GM12878 (cell line): ENCODE data around the gene CD83. TPM values are rescaled to one million over a fixed set of nuclear protein-coding genes. Genes with fewer than 3 reads are reported as not detected.
A peak's percentile ranks its signal among the peaks of the same experiment; 100 is the strongest.

ENCODE experiments used
- ATAC-seq: fragments of 200-7000 bp; cut with Tn5 transposase; 3 replicates; pipeline ENCODE4 v1.9.1; 2020; ENCODE audit warnings: mild to moderate bottlenecking, moderate library complexity
- BruUV-seq: library from RNA; stranded (reverse); fragments of 400-500 nt; replicated peaks from 2 replicates; lab custom pipeline; 2021; lab: Mats Ljungman, UMichigan
- CTCF ChIA-PET: fragments of 300-600 bp; sonication (Branson Sonifier 250); formaldehyde crosslinking; extraction: SDS; loops from one replicate; lab custom pipeline; 2021; ENCODE audit warnings: inconsistent platforms; lab: Yijun Ruan, JAX
- POLR2A ChIA-PET: fragments of 350-600 bp; formaldehyde crosslinking; extraction: SDS; loops from one replicate; lab custom pipeline; 2021; ENCODE audit warnings: inconsistent platforms; lab: Charles Lee
- RAD21 ChIA-PET: fragments of 300-600 bp; sonication (Branson Sonifier 250); formaldehyde crosslinking; loops from one replicate; lab custom pipeline; 2023; ENCODE audit warnings: antibody characterized with exemption; ENCODE audit not compliant: unreplicated experiment; lab: Charles Lee
- SMC1A ChIA-PET: fragments of 300-600 bp; sonication (Branson Sonifier 250); formaldehyde crosslinking; loops from one replicate; lab custom pipeline; 2023; ENCODE audit not compliant: unreplicated experiment, uncharacterized antibody; lab: Charles Lee
- DNase-seq: peaks from one replicate; pipeline ENCODE4 v3.0.0-alpha.2; 2011; ENCODE audit warnings: low read depth, low spot score
- FAIRE-seq: peaks from 3 replicates; lab custom pipeline; 2011; peaks lifted over from hg19 to GRCh38; lab: Jason Lieb, UNC
- H2AFZ ChIP-seq: 2 replicates; pipeline ENCODE4 v1.6.0; 2011; ENCODE audit warnings: low read depth, low read length, control low read depth; ENCODE audit not compliant: control insufficient read depth
- H3K27ac ChIP-seq: 2 replicates; pipeline ENCODE4 v1.5.1; 2011; ENCODE audit warnings: control low read depth; ENCODE audit not compliant: control insufficient read depth, insufficient read depth
- H3K27me3 ChIP-seq, 2 experiments: replicated peaks in 1 of 2; 2 replicates each; pipeline versions ENCODE4 v1.6.0 to v1.6.1; 2011; ENCODE audit warnings: low read length in 1 of 2; ENCODE audit not compliant: control insufficient read depth in 2 of 2, insufficient read depth in 2 of 2
- H3K36me3 ChIP-seq, 2 experiments: 2 replicates each; pipeline ENCODE4 v1.5.1; 2011; ENCODE audit warnings: low read length in 1 of 2; ENCODE audit not compliant: control insufficient read depth in 2 of 2, insufficient read depth in 2 of 2
- H3K4me1 ChIP-seq: 2 replicates; pipeline ENCODE4 v1.6.1; 2011; ENCODE audit warnings: mild to moderate bottlenecking, low read length, moderate library complexity, mixed read lengths; ENCODE audit not compliant: control insufficient read depth, insufficient read depth
- H3K4me2 ChIP-seq: 2 replicates; pipeline ENCODE4 v1.6.0; 2011; ENCODE audit warnings: control low read depth; ENCODE audit not compliant: control insufficient read depth, insufficient read depth
- H3K4me3 ChIP-seq: fragments of 200-600 bp; sonication (generic); 2 replicates; pipeline ENCODE4 v1.5.1; 2016
- H3K79me2 ChIP-seq: 2 replicates; pipeline ENCODE4 v1.6.0; 2011; ENCODE audit warnings: low read length; ENCODE audit not compliant: control insufficient read depth, insufficient read depth
- H3K9ac ChIP-seq: 2 replicates; pipeline ENCODE4 v1.8.0; 2011; ENCODE audit warnings: low read length, control low read depth, mixed read lengths; ENCODE audit not compliant: control insufficient read depth, insufficient read depth
- H3K9me3 ChIP-seq: replicated peaks from 3 replicates; pipeline ENCODE4 v1.5.1; 2011; ENCODE audit warnings: mild to moderate bottlenecking, low read length; ENCODE audit not compliant: control insufficient read depth, insufficient read depth
- H4K20me1 ChIP-seq: 2 replicates; pipeline ENCODE4 v1.6.0; 2011; ENCODE audit not compliant: control insufficient read depth, insufficient read depth
- ASH2L ChIP-seq: fragments of 300-600, 200-600 bp; sonication (generic); IDR thresholded peaks from 2 replicates; pipeline ENCODE4 v1.6.1; 2017; ENCODE audit warnings: low read depth, mild to moderate bottlenecking, borderline replicate concordance
- BCL3 ChIP-seq: IDR thresholded peaks from 2 replicates; pipeline ENCODE4 v1.6.1; 2011; ENCODE audit warnings: borderline replicate concordance, low read depth, mild to moderate bottlenecking, moderate library complexity, low read length; ENCODE audit not compliant: insufficient read depth, poor library complexity, severe bottlenecking
- CBFB ChIP-seq: IDR thresholded peaks from 2 replicates; pipeline ENCODE4 v1.6.1; 2016; ENCODE audit warnings: antibody characterized with exemption, low read depth
- CBX3 ChIP-seq: fragments of 200-600 bp; sonication (generic); IDR thresholded peaks from 2 replicates; pipeline ENCODE4 v1.6.1; 2016; ENCODE audit warnings: low read depth, borderline replicate concordance
- DPF2 ChIP-seq: fragments of 450-650 bp; IDR thresholded peaks from 2 replicates; pipeline ENCODE4 v1.6.1; 2017; ENCODE audit warnings: mild to moderate bottlenecking
- FOXM1 ChIP-seq: IDR thresholded peaks from 2 replicates; pipeline ENCODE4 v1.6.1; 2012; ENCODE audit warnings: low read depth, mild to moderate bottlenecking, inconsistent platforms, low read length, moderate library complexity
- GABPA ChIP-seq: IDR thresholded peaks from 2 replicates; pipeline ENCODE4 v1.6.1; 2014; ENCODE audit warnings: antibody characterized with exemption, low read depth, mild to moderate bottlenecking, inconsistent platforms
- HDGF ChIP-seq: fragments of 450-650 bp; IDR thresholded peaks from 2 replicates; pipeline ENCODE4 v1.6.1; 2016; ENCODE audit warnings: antibody characterized with exemption
- IKZF1 ChIP-seq: fragments of 450-650 bp; conservative IDR thresholded peaks from 2 replicates; pipeline ENCODE4 v1.6.1; 2017; ENCODE audit warnings: antibody characterized with exemption, mild to moderate bottlenecking
- IRF4 ChIP-seq: IDR thresholded peaks from 2 replicates; pipeline ENCODE4 v1.6.1; 2011; ENCODE audit warnings: low read depth, low read length
- LARP7 ChIP-seq: fragments of 450-650 bp; IDR thresholded peaks from 2 replicates; pipeline ENCODE4 v1.6.1; 2017; ENCODE audit warnings: mild to moderate bottlenecking
- MXI1 ChIP-seq: fragments of 150-350 bp; IDR thresholded peaks from 2 replicates; pipeline ENCODE4 v1.6.1; 2011; ENCODE audit warnings: low read depth, mild to moderate bottlenecking, inconsistent platforms, low read length, improper control_type of control experiment
- POLR2A ChIP-seq: IDR thresholded peaks from 2 replicates; pipeline ENCODE4 v1.6.1; 2011; ENCODE audit warnings: low read depth, mild to moderate bottlenecking, low read length
- RAD21 ChIP-seq: IDR thresholded peaks from 2 replicates; pipeline ENCODE4 v1.6.1; 2011; ENCODE audit warnings: mild to moderate bottlenecking, low read depth, low read length, moderate library complexity; ENCODE audit not compliant: insufficient read depth
- RBBP5 ChIP-seq: fragments of 200-600 bp; sonication (generic); conservative IDR thresholded peaks from 2 replicates; pipeline ENCODE4 v1.6.1; 2016
- SIX5 ChIP-seq: IDR thresholded peaks from 2 replicates; pipeline ENCODE4 v1.6.1; 2011; ENCODE audit warnings: mild to moderate bottlenecking, low read depth, low read length, moderate library complexity; ENCODE audit not compliant: severe bottlenecking
- SMARCA5 ChIP-seq: fragments of 450-650 bp; IDR thresholded peaks from 2 replicates; pipeline ENCODE4 v1.6.1; 2017; ENCODE audit warnings: mild to moderate bottlenecking
- SMC3 ChIP-seq: IDR thresholded peaks from 2 replicates; pipeline ENCODE4 v1.6.1; 2011; ENCODE audit warnings: low read length, improper control_type of control experiment, borderline replicate concordance
- SP1 ChIP-seq: IDR thresholded peaks from one replicate; pipeline ENCODE4 v1.6.1; 2011; ENCODE audit warnings: low read depth, low read length
- TCF7 ChIP-seq: IDR thresholded peaks from 2 replicates; pipeline ENCODE4 v1.6.1; 2014; ENCODE audit warnings: antibody characterized with exemption, borderline replicate concordance
- WRNIP1 ChIP-seq: IDR thresholded peaks from 2 replicates; pipeline ENCODE4 v1.6.1; 2011; ENCODE audit warnings: low read depth, low read length, improper control_type of control experiment, borderline replicate concordance
- YY1 ChIP-seq: IDR thresholded peaks from 2 replicates; pipeline ENCODE4 v1.6.1; 2011; ENCODE audit warnings: low read depth, mild to moderate bottlenecking, low read length
- WGBS: methylation state at CpG from one replicate; pipeline ENCODE4 v1.1.6; 2016; ENCODE audit warnings: low lambda C conversion rate; ENCODE audit not compliant: insufficient replicate concordance, insufficient coverage; ENCODE audit errors: missing lambda C conversion rate; 5-methylcytosine and 5-hydroxymethylcytosine counted together
- in situ Hi-C: fragments of 300-500 bp; cut with MboI; formaldehyde crosslinking; loops from 9 replicates; pipeline ENCODE4 v1.14.3; 2018; ENCODE audit warnings: mixed read lengths
- intact Hi-C: fragments of 100-400 bp; cut with micrococcal nuclease; formaldehyde crosslinking; loops from one replicate; pipeline ENCODE4 v1.14.2; 2022; ENCODE audit not compliant: unreplicated experiment
- polyA plus RNA-seq, 11 experiments: library from polyadenylated mRNA; depleted of rRNA in 4 of 11; unstranded in 6 of 11; stranded (reverse) in 5 of 11; fragments of >200 nt; fragmentation: Nextera tagmentation in 4 of 11; fragmentation: Illumina TruSeq in 1 of 11; extraction: Ambion mirVana in 4 of 11; extraction: Trizol in 1 of 11; gene quantifications; 1 replicate in 1 of 11; 2 replicates in 10 of 11; pipeline versions ENCODE4 v1.2.1 to v1.2.3, GENCODE V29; 2011 to 2016; ENCODE audit warnings: inconsistent platforms in 2 of 11, missing spikeins in 2 of 11, low read depth in 1 of 11
- total RNA-seq, 4 experiments: library from RNA; depleted of rRNA in 3 of 4; stranded (reverse); fragments of >200 nt in 3 of 4; fragmentation: Illumina TruSeq in 1 of 4; extraction: Trizol in 1 of 4; gene quantifications; 2 replicates each; pipeline versions ENCODE4 v1.2.1 to v1.2.3, GENCODE V29; 2013 to 2021
- TF ChIP-seq, protein P1 (sequence below), 3 experiments: IDR thresholded peaks in 2 of 3; conservative IDR thresholded peaks in 1 of 3; 2 replicates each; pipeline ENCODE4 v1.5.1; 2011; ENCODE audit warnings: low read depth in 3 of 3, low read length in 3 of 3, mild to moderate bottlenecking in 3 of 3, control low read depth in 2 of 3, moderate library complexity in 2 of 3, inconsistent platforms in 1 of 3, mixed read lengths in 1 of 3; ENCODE audit not compliant: control insufficient read depth in 2 of 3, insufficient read depth in 1 of 3; ENCODE audit errors: extremely low read depth in 1 of 3

Gene CD83
- total and polyA plus RNA-seq, 10 of the 15 experiments (the other 5 are each of a cell fraction or from before 2014, with no cell fraction given), result 76.1 to 174 (median 129) TPM

DNA sequence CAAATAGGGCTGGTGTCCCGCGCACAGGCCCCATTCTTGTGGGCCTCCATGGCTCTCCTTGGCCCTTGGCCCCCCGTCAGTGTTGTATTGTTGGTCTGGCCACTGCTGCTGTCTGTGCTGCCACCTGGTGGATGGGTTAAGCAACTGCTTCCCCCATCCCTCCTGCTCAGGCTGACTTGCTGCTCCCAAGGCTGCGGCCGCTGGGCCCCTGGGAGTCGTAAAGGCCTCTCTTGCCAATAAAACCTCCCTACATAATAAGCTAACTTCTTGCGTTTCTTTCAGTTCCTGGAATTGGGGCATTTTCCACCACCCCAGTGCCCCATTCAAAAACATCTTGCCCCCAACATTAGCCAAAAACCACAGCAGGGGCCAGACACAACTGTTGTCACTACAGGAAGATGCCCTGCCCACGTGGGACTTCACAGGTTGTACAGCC is 27.1 kb downstream of the CD83 start:
- H3K4me2 ChIP-seq, result no peak overlapping the region
- intact Hi-C loops (loop anchor here (1.0 to 10.0 kb wide), 4 partner anchors 76 to 350 kb away; no protein-coding TSS in a partner anchor), in situ Hi-C loops (loop anchor here (5.0 kb wide), 1 partner anchor 237 kb away; no protein-coding TSS in a partner anchor)
- H3K9ac ChIP-seq, result no peak overlapping the region
- RAD21 ChIA-PET, result interaction anchor here (0.6 to 3.8 kb wide), 12 partner anchors 16 to 319 kb away, joined by 3 to 35 read pairs (median 5); no protein-coding TSS in a partner anchor
- peaks cover 7% of the 10 kb centered on the region; the same call in 1 of the 2 replicates for H3K4me1 ChIP-seq
- peak; percentile 40 for DNase-seq
- no peak overlapping the region for H3K27ac ChIP-seq
- BruUV-seq, result no TSS peak
- no peaks in the 10 kb centered on the region for H3K27me3 ChIP-seq
- H2AFZ ChIP-seq, result no peak overlapping the region
- FAIRE-seq, result peak; percentile 79
- no peaks in the 10 kb centered on the region for H3K9me3 ChIP-seq
- POLR2A ChIA-PET, result interaction anchor here (0.8 to 1.1 kb wide), 3 partner anchors 10 to 78 kb away, joined by 3 read pairs; no protein-coding TSS in a partner anchor
- no peak overlapping the region for H3K4me3 ChIP-seq
- under 1% methylated on average over 8 of the region's 8 CpGs for WGBS
- H4K20me1 ChIP-seq, result no peaks in the 10 kb centered on the region
- CTCF ChIA-PET, result interaction anchor here (0.6 to 15.4 kb wide), 19 partner anchors 13 to 307 kb away, joined by 3 to 204 read pairs (median 4); no protein-coding TSS in a partner anchor
- SMC1A ChIA-PET, result interaction anchor here (0.7 to 9.5 kb wide), 20 partner anchors 16 to 365 kb away, joined by 3 to 64 read pairs (median 4); no protein-coding TSS in a partner anchor
- no peaks in the 10 kb centered on the region for H3K36me3 ChIP-seq
- no peaks in the 10 kb centered on the region for H3K79me2 ChIP-seq
- peak; percentile 92 for ATAC-seq
- TF ChIP-seq, protein P1, sequence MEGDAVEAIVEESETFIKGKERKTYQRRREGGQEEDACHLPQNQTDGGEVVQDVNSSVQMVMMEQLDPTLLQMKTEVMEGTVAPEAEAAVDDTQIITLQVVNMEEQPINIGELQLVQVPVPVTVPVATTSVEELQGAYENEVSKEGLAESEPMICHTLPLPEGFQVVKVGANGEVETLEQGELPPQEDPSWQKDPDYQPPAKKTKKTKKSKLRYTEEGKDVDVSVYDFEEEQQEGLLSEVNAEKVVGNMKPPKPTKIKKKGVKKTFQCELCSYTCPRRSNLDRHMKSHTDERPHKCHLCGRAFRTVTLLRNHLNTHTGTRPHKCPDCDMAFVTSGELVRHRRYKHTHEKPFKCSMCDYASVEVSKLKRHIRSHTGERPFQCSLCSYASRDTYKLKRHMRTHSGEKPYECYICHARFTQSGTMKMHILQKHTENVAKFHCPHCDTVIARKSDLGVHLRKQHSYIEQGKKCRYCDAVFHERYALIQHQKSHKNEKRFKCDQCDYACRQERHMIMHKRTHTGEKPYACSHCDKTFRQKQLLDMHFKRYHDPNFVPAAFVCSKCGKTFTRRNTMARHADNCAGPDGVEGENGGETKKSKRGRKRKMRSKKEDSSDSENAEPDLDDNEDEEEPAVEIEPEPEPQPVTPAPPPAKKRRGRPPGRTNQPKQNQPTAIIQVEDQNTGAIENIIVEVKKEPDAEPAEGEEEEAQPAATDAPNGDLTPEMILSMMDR (IDR thresholded peaks at IDR 0.05 in 2 of 3, conservative IDR thresholded peaks at IDR 0.05 in 1 of 3; ENCODE audit: control insufficient read depth in 2 of 3, extremely low read depth in 1 of 3, insufficient read depth in 1 of 3, low read depth in 3 of 3, low read length in 3 of 3), result peak; percentile 89 to 96 (median 94)
- 0 out of 2 replicates have a peak, but pooled peaks have one; percentile 14 for TF ChIP-seq IKZF1
- TF ChIP-seq LARP7, result 0 out of 2 replicates have a peak, but pooled peaks have one; percentile 29
- no peak for TF ChIP-seq CBFB
- TF ChIP-seq RBBP5, result no peak
- TF ChIP-seq IRF4, result 0 out of 2 replicates have a peak, but pooled peaks have one; percentile 17
- TF ChIP-seq FOXM1, result 0 out of 2 replicates have a peak, but pooled peaks have one; percentile 18
- no peak for TF ChIP-seq DPF2
- no peak for TF ChIP-seq POLR2A
- TF ChIP-seq MXI1, result peak; percentile 33; the same call in 1 of the 2 replicates
- TF ChIP-seq HDGF, result 0 out of 2 replicates have a peak, but pooled peaks have one; percentile 15
- TF ChIP-seq SP1, result no peak
- no peak for TF ChIP-seq GABPA
- TF ChIP-seq CBX3, result no peak
- TF ChIP-seq SIX5, result no peak
- no peak for TF ChIP-seq TCF7
- TF ChIP-seq RAD21, result peak; percentile 90
- no peak for TF ChIP-seq BCL3
- no peak for TF ChIP-seq ASH2L
- TF ChIP-seq SMC3, result peak; percentile 96
- peak; percentile 64; the same call in 1 of the 2 replicates for TF ChIP-seq WRNIP1
- peak; percentile 74 for TF ChIP-seq YY1
- TF ChIP-seq SMARCA5, result 0 out of 2 replicates have a peak, but pooled peaks have one; percentile 20
